Measurements from ENCODE around the gene CPTP.
A peak's percentile ranks its signal among the peaks of the same experiment; 100 is the strongest.

CPTP gene

GRCh38 chr1:1325288-1326074 lies 879 bp downstream of the CPTP start:
- Histone ChIP-seq H3K36me3 (ENCODE audit: control insufficient read depth, insufficient read depth, low read length) (peaks cover 22% of the 10 kb centered on the region; the same call in 1 of the 2 replicates), H3K9ac (ENCODE audit: low read depth, low read length) (peak overlapping the region; percentile 61; the same call in 1 of the 2 replicates), H3K27me3 (ENCODE audit: control insufficient read depth, insufficient read depth, low read length) (no peaks in the 10 kb centered on the region), H3K4me1 (ENCODE audit: control insufficient read depth, insufficient read depth, low read length) (no peaks in the 10 kb centered on the region), H3K27ac (ENCODE audit: low read depth, low read length) (peak overlapping the region; percentile 42), H3K4me3 (ENCODE audit: low read depth, low read length) (peak overlapping the region; percentile 95), H3K9me3 (ENCODE audit: control insufficient read depth, insufficient read depth, low read length) (no peaks in the 10 kb centered on the region)

- H3K4me1 ChIP-seq (ENCODE audit: control insufficient read depth, insufficient read depth, low read length) = no peaks in the 10 kb centered on the region
- H3K9me3 ChIP-seq (ENCODE audit: control insufficient read depth, insufficient read depth, low read length) = no peaks in the 10 kb centered on the region
- peaks cover 18% of the 10 kb centered on the region; the same call in 1 of the 2 replicates for H3K36me3 ChIP-seq (ENCODE audit: control insufficient read depth, insufficient read depth, low read length)
- no peak overlapping the region for H3K9ac ChIP-seq (ENCODE audit: low read depth, low read length)
- no peak overlapping the region for H3K4me3 ChIP-seq (ENCODE audit: low read depth, low read length)
- no peak overlapping the region for H3K27ac ChIP-seq (ENCODE audit: low read depth, low read length)
- H3K27me3 ChIP-seq (ENCODE audit: control insufficient read depth, insufficient read depth, low read length) = no peaks in the 10 kb centered on the region
These were observed 1.5 kb downstream of the CPTP start for GRCh38 chr1:1326075-1326605.

GRCh38 chr1:1327291-1327690 lies 2.7 kb downstream of the CPTP start:
- no peak overlapping the region for H3K9ac ChIP-seq (ENCODE audit: low read depth, low read length)
- no peak overlapping the region for H3K27ac ChIP-seq (ENCODE audit: low read depth, low read length)
- H3K4me3 ChIP-seq (ENCODE audit: low read depth, low read length) = no peak overlapping the region
- peaks cover 13% of the 10 kb centered on the region; the same call in 1 of the 2 replicates for H3K36me3 ChIP-seq (ENCODE audit: control insufficient read depth, insufficient read depth, low read length)
- no peaks in the 10 kb centered on the region for H3K27me3 ChIP-seq (ENCODE audit: control insufficient read depth, insufficient read depth, low read length)
- H3K9me3 ChIP-seq (ENCODE audit: control insufficient read depth, insufficient read depth, low read length) = no peaks in the 10 kb centered on the region
- no peaks in the 10 kb centered on the region for H3K4me1 ChIP-seq (ENCODE audit: control insufficient read depth, insufficient read depth, low read length)

GRCh38 chr1:1328254-1328653 lies 3.7 kb downstream of the CPTP start:
- H3K4me3 ChIP-seq (ENCODE audit: low read depth, low read length) = no peak overlapping the region
- no peak overlapping the region for H3K27ac ChIP-seq (ENCODE audit: low read depth, low read length)
- H3K27me3 ChIP-seq (ENCODE audit: control insufficient read depth, insufficient read depth, low read length) = no peaks in the 10 kb centered on the region
- no peaks in the 10 kb centered on the region for H3K9me3 ChIP-seq (ENCODE audit: control insufficient read depth, insufficient read depth, low read length)
- peaks cover 8% of the 10 kb centered on the region; the same call in 1 of the 2 replicates for H3K36me3 ChIP-seq (ENCODE audit: control insufficient read depth, insufficient read depth, low read length)
- H3K4me1 ChIP-seq (ENCODE audit: control insufficient read depth, insufficient read depth, low read length) = no peaks in the 10 kb centered on the region
- H3K9ac ChIP-seq (ENCODE audit: low read depth, low read length) = no peak overlapping the region

GRCh38 chr1:1329304-1330210 lies 5.0 kb downstream of the CPTP start:
- Histone ChIP-seq H3K9ac (ENCODE audit: low read depth, low read length) (no peak overlapping the region), H3K27me3 (ENCODE audit: control insufficient read depth, insufficient read depth, low read length) (no peaks in the 10 kb centered on the region), H3K4me3 (ENCODE audit: low read depth, low read length) (no peak overlapping the region), H3K27ac (ENCODE audit: low read depth, low read length) (no peak overlapping the region), H3K9me3 (ENCODE audit: control insufficient read depth, insufficient read depth, low read length) (no peaks in the 10 kb centered on the region), H3K4me1 (ENCODE audit: control insufficient read depth, insufficient read depth, low read length) (no peaks in the 10 kb centered on the region), H3K36me3 (ENCODE audit: control insufficient read depth, insufficient read depth, low read length) (peaks cover 7% of the 10 kb centered on the region; the same call in 1 of the 2 replicates)

GRCh38 chr1:1330366-1331067 lies 5.9 kb downstream of the CPTP start:
- H3K4me1 ChIP-seq (ENCODE audit: control insufficient read depth, insufficient read depth, low read length) = no peaks in the 10 kb centered on the region
- peaks cover 7% of the 10 kb centered on the region; the same call in 1 of the 2 replicates for H3K36me3 ChIP-seq (ENCODE audit: control insufficient read depth, insufficient read depth, low read length)
- no peak overlapping the region for H3K4me3 ChIP-seq (ENCODE audit: low read depth, low read length)
- H3K27ac ChIP-seq (ENCODE audit: low read depth, low read length) = no peak overlapping the region
- no peaks in the 10 kb centered on the region for H3K9me3 ChIP-seq (ENCODE audit: control insufficient read depth, insufficient read depth, low read length)
- no peaks in the 10 kb centered on the region for H3K27me3 ChIP-seq (ENCODE audit: control insufficient read depth, insufficient read depth, low read length)
- no peak overlapping the region for H3K9ac ChIP-seq (ENCODE audit: low read depth, low read length)

- H3K36me3 ChIP-seq (ENCODE audit: control insufficient read depth, insufficient read depth, low read length) = peaks cover 7% of the 10 kb centered on the region; the same call in 1 of the 2 replicates
- no peak within 1 kb of the TSS for H3K9ac ChIP-seq (ENCODE audit: low read depth, low read length)
- no peaks in the 10 kb centered on the region for H3K27me3 ChIP-seq (ENCODE audit: control insufficient read depth, insufficient read depth, low read length)
- no peaks in the 10 kb centered on the region for H3K9me3 ChIP-seq (ENCODE audit: control insufficient read depth, insufficient read depth, low read length)
- H3K4me3 ChIP-seq (ENCODE audit: low read depth, low read length) = no peak within 1 kb of the TSS
- no peak within 1 kb of the TSS for H3K27ac ChIP-seq (ENCODE audit: low read depth, low read length)
- no peaks in the 10 kb centered on the region for H3K4me1 ChIP-seq (ENCODE audit: control insufficient read depth, insufficient read depth, low read length)
These were observed 6.7 kb downstream of the CPTP start, which contains the start of gene TAS1R3 for GRCh38 chr1:1331068-1331965. TAS1R3 (plus strand) TSS chr1:1331280; CDS start chr1:1331346, 66 bp downstream.

GRCh38 chr1:1332031-1332755 lies 7.6 kb downstream of the CPTP start:
- Histone ChIP-seq H3K36me3 (ENCODE audit: control insufficient read depth, insufficient read depth, low read length) (peaks cover 3% of the 10 kb centered on the region; the same call in 1 of the 2 replicates), H3K9me3 (ENCODE audit: control insufficient read depth, insufficient read depth, low read length) (no peaks in the 10 kb centered on the region), H3K27ac (ENCODE audit: low read depth, low read length) (no peak overlapping the region), H3K9ac (ENCODE audit: low read depth, low read length) (no peak overlapping the region), H3K27me3 (ENCODE audit: control insufficient read depth, insufficient read depth, low read length) (no peaks in the 10 kb centered on the region), H3K4me1 (ENCODE audit: control insufficient read depth, insufficient read depth, low read length) (no peaks in the 10 kb centered on the region), H3K4me3 (ENCODE audit: low read depth, low read length) (no peak overlapping the region)

GRCh38 chr1:1332774-1333480 lies 8.3 kb downstream of the CPTP start:
- Histone ChIP-seq H3K9ac (ENCODE audit: low read depth, low read length) (no peak overlapping the region), H3K4me1 (ENCODE audit: control insufficient read depth, insufficient read depth, low read length) (no peaks in the 10 kb centered on the region), H3K27ac (ENCODE audit: low read depth, low read length) (no peak overlapping the region), H3K27me3 (ENCODE audit: control insufficient read depth, insufficient read depth, low read length) (no peaks in the 10 kb centered on the region), H3K9me3 (ENCODE audit: control insufficient read depth, insufficient read depth, low read length) (no peaks in the 10 kb centered on the region), H3K4me3 (ENCODE audit: low read depth, low read length) (no peak overlapping the region), H3K36me3 (ENCODE audit: control insufficient read depth, insufficient read depth, low read length) (peaks cover 3% of the 10 kb centered on the region)
